ENCODE data around the gene CHD3.

The CHD3 gene

DNA sequence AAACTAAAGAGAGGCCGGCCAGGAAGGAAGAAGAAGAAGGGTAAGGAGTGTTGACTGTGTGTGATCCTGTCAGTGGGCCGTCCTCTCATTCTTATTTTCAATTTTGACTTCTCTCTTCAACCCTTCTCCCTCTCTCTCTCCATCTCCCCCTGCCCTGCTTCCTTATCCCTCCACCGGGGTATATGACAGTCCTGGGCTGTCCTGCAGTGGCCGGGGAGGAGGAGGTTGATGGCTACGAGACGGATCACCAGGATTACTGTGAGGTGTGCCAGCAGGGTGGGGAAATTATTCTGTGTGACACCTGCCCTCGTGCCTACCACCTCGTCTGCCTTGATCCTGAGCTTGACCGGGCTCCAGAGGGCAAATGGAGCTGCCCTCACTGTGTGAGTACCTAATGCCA, 5.6 kb downstream of the CHD3 start:
- no peak for DNase-seq (ENCODE audit: low read depth)

DNA sequence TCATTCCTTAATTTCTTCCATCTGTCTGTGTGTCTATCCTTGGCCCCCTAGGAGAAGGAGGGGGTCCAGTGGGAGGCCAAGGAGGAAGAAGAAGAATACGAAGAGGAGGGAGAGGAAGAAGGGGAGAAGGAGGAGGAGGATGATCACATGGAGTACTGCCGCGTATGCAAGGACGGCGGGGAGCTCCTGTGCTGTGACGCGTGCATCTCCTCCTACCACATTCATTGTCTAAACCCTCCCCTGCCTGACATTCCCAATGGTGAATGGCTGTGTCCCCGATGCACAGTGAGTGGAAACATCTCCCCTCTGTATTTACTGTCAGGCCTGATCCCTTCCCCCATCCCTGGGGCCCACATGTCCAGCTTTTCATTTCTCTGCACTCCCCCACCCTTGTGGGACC, 6.3 kb downstream of the CHD3 start:
- DNase-seq (ENCODE audit: low read depth), result no peak

DNA sequence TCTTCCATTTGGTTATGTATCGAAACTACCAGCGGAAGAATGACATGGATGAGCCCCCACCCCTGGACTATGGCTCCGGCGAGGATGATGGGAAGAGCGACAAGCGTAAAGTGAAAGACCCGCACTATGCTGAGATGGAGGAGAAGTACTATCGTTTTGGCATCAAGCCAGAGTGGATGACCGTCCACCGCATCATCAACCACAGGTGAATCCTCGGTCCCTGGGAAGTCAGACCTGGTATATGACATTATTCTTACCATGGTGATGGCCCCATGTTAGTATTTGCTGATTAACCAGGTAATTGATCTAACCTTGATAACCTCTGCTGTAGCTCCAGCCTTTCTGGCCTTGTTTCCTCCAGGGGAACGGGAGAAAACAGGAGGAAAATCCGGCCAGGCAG, 8.5 kb downstream of the CHD3 start:
- no peak for DNase-seq (ENCODE audit: low read depth)

DNA sequence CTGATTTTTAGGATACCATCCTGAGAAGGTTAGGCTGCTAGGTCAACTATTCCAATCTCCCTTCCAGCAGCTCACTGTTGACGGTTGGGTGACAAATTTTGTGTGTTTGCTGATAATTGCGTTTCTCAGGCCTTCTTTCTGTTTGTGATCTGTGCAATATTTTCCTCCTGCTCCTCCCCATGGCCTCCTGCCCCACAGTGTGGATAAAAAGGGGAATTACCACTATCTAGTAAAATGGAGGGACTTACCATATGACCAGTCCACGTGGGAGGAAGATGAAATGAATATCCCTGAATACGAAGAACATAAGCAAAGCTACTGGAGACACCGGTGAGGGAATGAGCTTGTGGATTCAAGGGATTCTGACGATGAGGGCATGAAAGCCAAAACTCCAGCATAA, 9.2 kb downstream of the CHD3 start:
- no peak for DNase-seq (ENCODE audit: low read depth)

GRCh38 chr17:7903154-7904103, 14.8 kb downstream of the CHD3 start:
- no peak for DNase-seq (ENCODE audit: low read depth)

GRCh38 chr17:7909089-7909488, 20.5 kb downstream of the CHD3 start:
- DNase-seq (ENCODE audit: low read depth), result no peak

GRCh38 chr17:7910281-7910680, 21.7 kb downstream of the CHD3 start:
- DNase-seq (ENCODE audit: low read depth), result no peak

DNA sequence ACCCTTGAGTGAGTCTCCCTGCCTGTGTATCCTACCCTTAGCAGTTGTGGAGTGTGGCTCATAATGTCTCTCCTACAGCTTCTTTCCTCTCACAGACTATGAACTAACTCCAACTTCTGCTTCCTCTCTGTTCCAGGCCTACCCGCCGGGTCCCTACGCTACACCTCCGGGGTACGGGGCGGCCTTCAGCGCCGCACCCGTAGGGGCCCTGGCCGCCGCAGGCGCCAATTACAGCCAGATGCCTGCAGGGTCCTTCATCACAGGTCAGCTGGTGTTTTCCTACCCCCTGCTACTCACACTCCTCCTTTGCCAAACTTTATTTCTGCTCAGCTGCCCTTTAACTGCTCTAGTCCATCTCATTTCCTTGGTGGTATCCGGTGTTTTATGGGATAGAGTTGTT, 22.1 kb downstream of the CHD3 start:
- no peak for DNase-seq (ENCODE audit: low read depth)

DNA sequence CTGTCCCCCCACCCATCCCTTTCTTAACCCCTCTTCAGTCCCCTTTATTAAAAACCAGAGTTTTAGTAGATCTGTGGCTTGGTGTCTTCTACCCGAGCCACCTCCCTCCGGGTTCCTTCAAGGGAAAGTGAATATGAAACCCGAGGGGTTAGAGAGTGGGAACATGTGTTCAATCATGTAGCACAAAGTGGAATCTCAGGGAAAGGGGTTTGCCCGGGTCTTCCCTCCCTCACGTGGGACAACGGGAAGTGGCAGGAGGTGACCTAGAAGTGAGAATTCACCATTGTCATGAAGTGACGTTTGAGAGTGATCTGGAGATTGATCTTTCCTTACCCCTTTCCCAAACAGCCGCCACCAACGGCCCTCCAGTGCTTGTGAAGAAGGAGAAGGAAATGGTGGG, 22.5 kb downstream of the CHD3 start:
- no peak for DNase-seq (ENCODE audit: low read depth)

- DNase-seq (ENCODE audit: low read depth), result no peak
Observed at GRCh38 chr17:7912927-7913524, 24.4 kb downstream of the CHD3 start.

DNA sequence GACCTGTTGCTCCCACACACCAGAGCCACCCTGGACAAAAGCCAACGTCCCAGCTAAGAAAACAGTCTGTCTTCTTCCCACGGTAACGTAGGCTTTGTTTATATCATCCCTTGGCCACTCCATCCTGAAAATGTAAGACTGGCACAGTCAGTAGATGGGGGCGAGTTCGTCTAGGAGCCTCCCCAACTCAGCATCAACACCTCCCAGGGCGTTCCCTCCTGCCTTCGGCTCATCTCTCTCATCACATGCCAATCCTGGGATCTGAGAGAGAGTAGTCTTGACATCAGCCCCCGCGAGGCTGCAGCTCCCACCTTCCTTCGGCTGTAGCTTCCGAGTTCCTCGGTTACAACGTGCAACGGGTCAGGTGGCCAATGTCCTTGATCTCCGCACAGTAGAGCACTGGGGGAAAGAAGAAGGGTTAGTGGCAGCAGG, 26.6 kb downstream of the CHD3 start:
- DNase-seq (ENCODE audit: low read depth), result no peak

DNA sequence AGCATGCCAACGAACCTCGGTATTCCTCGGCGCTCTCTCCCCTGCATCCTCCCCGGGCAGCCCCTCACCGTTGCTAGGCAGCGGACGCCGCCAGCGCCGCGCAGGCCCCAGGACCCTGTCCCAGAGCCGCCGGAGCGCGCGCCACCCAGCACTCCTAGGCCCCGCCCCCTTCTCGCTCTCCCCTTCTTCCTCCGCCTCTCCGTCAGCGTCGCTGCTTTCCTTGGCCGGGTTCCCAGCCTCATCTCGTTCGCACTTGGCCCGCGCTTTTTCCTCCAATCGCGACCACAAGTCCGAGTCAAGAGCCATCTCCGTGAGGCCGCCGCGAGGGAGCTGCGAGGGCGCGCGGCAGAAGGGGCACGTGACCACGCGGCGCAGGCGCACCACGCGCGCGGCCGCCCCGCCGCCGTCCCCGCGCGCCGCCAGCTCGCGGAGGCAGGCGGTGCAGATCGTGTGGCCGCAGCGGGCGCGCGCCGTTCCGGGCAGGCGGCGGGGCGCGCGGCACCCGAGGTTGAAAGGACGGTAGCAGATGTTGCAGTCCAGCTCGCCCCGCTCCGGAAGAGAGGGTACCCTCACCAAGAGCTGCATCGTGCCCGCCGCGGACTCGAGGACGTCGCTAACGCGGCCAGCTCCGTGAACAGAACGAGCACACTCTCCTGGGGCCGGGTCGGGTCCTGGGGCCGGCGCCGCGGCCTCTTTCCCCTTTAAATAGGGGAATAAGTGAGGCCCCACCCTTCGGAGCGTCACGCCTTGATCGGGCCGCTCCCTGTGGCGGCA, 27.2 kb downstream of the CHD3 start, which contains the start of gene RNF227:
Gene RNF227 (minus strand): TSS at position 679 of the 774 bp plus-strand sequence. CDS start 94 bp downstream, at position 585.
- DNase-seq (ENCODE audit: low read depth), result peak; percentile 72

GRCh38 chr17:7916385-7916682, 27.7 kb downstream of the CHD3 start:
- DNase-seq (ENCODE audit: low read depth), result no peak

- DNase-seq (ENCODE audit: low read depth), result no peak
Observed at GRCh38 chr17:7916808-7917207, 28.2 kb downstream of the CHD3 start.

- DNase-seq (ENCODE audit: low read depth), result no peak
Observed at GRCh38 chr17:7922269-7922844, 33.8 kb downstream of the CHD3 start.

DNA sequence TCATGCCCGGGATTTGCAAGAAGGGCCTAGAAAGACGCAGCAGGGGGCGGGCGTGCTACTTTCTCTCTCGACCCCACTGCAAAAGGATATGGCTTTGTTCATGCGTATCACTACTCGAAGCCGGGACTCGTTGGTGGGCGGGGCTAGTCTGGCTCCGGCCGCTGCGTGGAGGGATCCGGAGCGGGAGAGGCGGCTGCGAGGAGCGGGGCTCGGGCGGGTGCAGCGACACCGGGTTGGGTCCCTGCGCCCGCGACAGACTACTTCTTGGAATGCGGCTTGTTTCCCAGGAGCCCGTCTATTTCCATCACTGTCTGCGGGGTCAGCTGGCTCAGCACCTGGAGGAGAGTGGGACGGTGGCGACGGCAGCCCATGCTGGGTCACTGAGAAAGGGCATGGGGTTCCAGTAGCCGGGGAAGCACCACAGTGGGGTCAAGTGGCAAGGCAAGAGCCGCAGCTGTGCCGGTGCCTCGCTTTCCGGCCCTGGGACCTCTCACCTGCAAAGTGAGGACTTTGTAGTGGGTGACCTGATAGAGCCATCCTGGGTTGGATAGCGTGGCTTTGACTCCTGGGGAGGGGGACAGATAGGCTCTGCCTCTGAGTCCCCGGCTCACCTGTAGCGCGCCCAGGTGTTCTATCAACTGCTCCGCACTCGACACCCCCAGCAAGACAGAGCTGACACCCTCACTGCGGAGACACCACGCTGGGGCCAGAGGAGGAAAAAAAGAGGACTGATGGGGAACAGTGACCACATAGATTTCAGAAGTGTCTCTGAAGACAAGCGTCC, 34.4 kb downstream of the CHD3 start:
- DNase-seq (ENCODE audit: low read depth), result peak; percentile 69

- DNase-seq (ENCODE audit: low read depth), result no peak
Observed at GRCh38 chr17:7927596-7927995, 39.0 kb downstream of the CHD3 start.

GRCh38 chr17:7929158-7930023, 40.8 kb downstream of the CHD3 start, which contains the start of gene KCNAB3:
TSS of gene KCNAB3 (minus strand) at chr17:7929856. CDS start at chr17:7929435, 421 bp downstream.
- DNase-seq (ENCODE audit: low read depth), result no peak

GRCh38 chr17:7930841-7931631, 42.4 kb downstream of the CHD3 start:
- no peak for DNase-seq (ENCODE audit: low read depth)

All from stimulated activated CD8-positive, alpha-beta memory T cell treated with anti-CD3 and anti-CD28 coated beads, Interleukin-12 subunit alpha, Interleukin-12 subunit beta, amount 100 ng/mL, for 4 hours (primary cell).